Neutrophil (primary cell): ENCODE data around the gene EMP3.
"Not testable (repeated sequence)": the region's sequence is repeated elsewhere in the genome, so short reads cannot be mapped to it uniquely, and the experiment has no call there.

Source experiments
- H3K27ac ChIP-seq: fragments of 200-600 bp; sonication (generic); 2 replicates; pipeline ENCODE4 v1.5.1; 2016; ENCODE audit warnings: mild to moderate bottlenecking, moderate library complexity
- H3K27me3 ChIP-seq: fragments of 200-600 bp; sonication (generic); 2 replicates; pipeline ENCODE4 v1.6.0; 2016; ENCODE audit warnings: mild to moderate bottlenecking
- H3K36me3 ChIP-seq: fragments of 200-600 bp; sonication (generic); 2 replicates; pipeline ENCODE4 v1.5.1; 2017
- H3K4me1 ChIP-seq, 2 experiments: fragments of 200-600 bp in 1 of 2; sonication (generic) in 1 of 2; 1 replicate in 1 of 2; 2 replicates in 1 of 2; pipeline versions ENCODE4 v1.5.1 to v1.6.1; 2013 to 2016; ENCODE audit warnings: low read depth in 1 of 2, low read length in 1 of 2, mild to moderate bottlenecking in 1 of 2, moderate library complexity in 1 of 2; ENCODE audit not compliant: control insufficient read depth in 1 of 2, insufficient read depth in 1 of 2
- H3K4me3 ChIP-seq, 2 experiments: fragments of 200-600 bp in 1 of 2; sonication (generic) in 1 of 2; 1 replicate in 1 of 2; 2 replicates in 1 of 2; pipeline ENCODE4 v1.5.1; 2013 to 2016; ENCODE audit warnings: low read depth in 1 of 2, low read length in 1 of 2, mild to moderate bottlenecking in 1 of 2, moderate library complexity in 1 of 2
- H3K9me3 ChIP-seq: fragments of 200-600 bp; sonication (generic); 2 replicates; pipeline ENCODE4 v1.5.1; 2016
- CTCF ChIP-seq: fragments of 200-600 bp; sonication (generic); IDR thresholded peaks from 2 replicates; pipeline ENCODE4 v1.5.1; 2016; ENCODE audit warnings: antibody characterized with exemption

The EMP3 gene

GRCh38 chr19:48308631-48309586 is 16.4 kb upstream of the EMP3 start:
- H3K27me3 ChIP-seq = no peaks in the 10 kb centered on the region
- no peaks in the 10 kb centered on the region for H3K36me3 ChIP-seq
- no peak for TF ChIP-seq CTCF
- no peak overlapping the region for H3K4me3 ChIP-seq
- no peaks in the 10 kb centered on the region for H3K9me3 ChIP-seq
- no peaks in the 10 kb centered on the region for H3K4me1 ChIP-seq
- no peak overlapping the region for H3K27ac ChIP-seq

GRCh38 chr19:48309731-48310130 is 15.6 kb upstream of the EMP3 start:
- H3K9me3 ChIP-seq, H3K27ac ChIP-seq, H3K27me3 ChIP-seq, H3K36me3 ChIP-seq, H3K4me3 ChIP-seq, H3K4me1 ChIP-seq: not testable (repeated sequence)

- H3K9me3 ChIP-seq = no peaks in the 10 kb centered on the region
- H3K27me3 ChIP-seq = no peaks in the 10 kb centered on the region
- no peak overlapping the region for H3K4me3 ChIP-seq
- H3K4me1 ChIP-seq = no peaks in the 10 kb centered on the region
- no peak overlapping the region for H3K27ac ChIP-seq
- no peak for TF ChIP-seq CTCF
- H3K36me3 ChIP-seq = no peaks in the 10 kb centered on the region
Measured at GRCh38 chr19:48310227-48310626, 15.1 kb upstream of the EMP3 start.

- H3K4me3 ChIP-seq = no peak overlapping the region
- no peaks in the 10 kb centered on the region for H3K36me3 ChIP-seq
Measured at GRCh38 chr19:48311384-48311783, 14.0 kb upstream of the EMP3 start.

GRCh38 chr19:48315712-48316111 is 9.6 kb upstream of the EMP3 start:
- Histone ChIP-seq H3K9me3 (no peaks in the 10 kb centered on the region), H3K27ac (no peak overlapping the region), H3K36me3 (no peaks in the 10 kb centered on the region), H3K27me3 (no peaks in the 10 kb centered on the region), H3K4me1 (peaks cover 10 to 12% of the 10 kb centered on the region in 2 experiments), H3K4me3 (no peak overlapping the region)
- no peak for TF ChIP-seq CTCF

More at GRCh38 chr19:48311384-48311783, 14.0 kb upstream of the EMP3 start:
- Histone ChIP-seq H3K4me1 (no peaks in the 10 kb centered on the region), H3K27ac (no peak overlapping the region), H3K27me3 (no peaks in the 10 kb centered on the region), H3K9me3 (no peaks in the 10 kb centered on the region)
- no peak for TF ChIP-seq CTCF

- H3K36me3 ChIP-seq, H3K27me3 ChIP-seq, H3K27ac ChIP-seq, H3K9me3 ChIP-seq, H3K4me3 ChIP-seq: not testable (repeated sequence)
- H3K4me1 ChIP-seq = peaks cover 24 to 29% of the 10 kb centered on the region in 2 experiments
Measured at GRCh38 chr19:48317708-48317960, 7.7 kb upstream of the EMP3 start.
